GM19324 (cell line): ENCODE data around the gene TRAF3IP1.
"Not testable (repeated sequence)": the region's sequence is repeated elsewhere in the genome, so short reads cannot be mapped to it uniquely, and the experiment has no call there.

Source experiments
- ATAC-seq: cut with Tn5 transposase; IDR thresholded peaks from one replicate; pipeline ENCODE4 v1.9.1; 2021; ENCODE audit warnings: mild to moderate bottlenecking, moderate library complexity; ENCODE audit not compliant: unreplicated experiment, low FRiP score

TRAF3IP1 gene

DNA sequence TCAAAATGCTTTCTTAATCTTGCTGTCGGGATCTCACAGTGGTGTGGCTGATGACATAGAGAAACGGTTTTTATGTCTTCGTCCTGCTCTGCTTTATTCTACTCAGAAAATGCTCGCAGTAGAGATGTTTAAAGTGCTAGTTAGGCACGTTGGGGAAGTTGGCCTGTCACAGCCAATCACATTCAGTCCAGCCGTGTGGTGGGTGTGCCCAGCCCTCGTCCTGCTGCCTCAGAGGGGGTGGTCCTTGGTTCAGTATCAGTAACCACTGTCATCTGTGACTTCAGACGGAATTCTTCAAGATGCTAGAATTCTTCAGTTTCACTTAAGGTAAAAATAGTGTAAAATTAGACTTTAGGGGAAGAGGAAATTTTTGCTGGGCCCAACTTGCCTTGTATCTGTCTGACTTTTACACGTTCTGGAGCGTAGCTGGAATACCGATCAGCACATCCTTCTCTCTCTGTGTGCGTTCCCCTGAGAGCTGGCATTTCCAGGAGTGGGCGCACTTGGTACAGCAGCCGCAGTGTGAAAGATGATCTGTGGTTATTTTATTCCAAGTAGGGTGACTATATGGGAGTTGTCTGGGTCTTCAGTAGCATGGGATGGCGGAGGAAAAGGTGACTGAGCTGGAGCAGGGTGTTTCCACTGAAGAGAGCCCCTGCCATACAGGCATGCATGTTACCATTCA, 18.5 kb downstream of the TRAF3IP1 start:
- ATAC-seq, result no peak

DNA sequence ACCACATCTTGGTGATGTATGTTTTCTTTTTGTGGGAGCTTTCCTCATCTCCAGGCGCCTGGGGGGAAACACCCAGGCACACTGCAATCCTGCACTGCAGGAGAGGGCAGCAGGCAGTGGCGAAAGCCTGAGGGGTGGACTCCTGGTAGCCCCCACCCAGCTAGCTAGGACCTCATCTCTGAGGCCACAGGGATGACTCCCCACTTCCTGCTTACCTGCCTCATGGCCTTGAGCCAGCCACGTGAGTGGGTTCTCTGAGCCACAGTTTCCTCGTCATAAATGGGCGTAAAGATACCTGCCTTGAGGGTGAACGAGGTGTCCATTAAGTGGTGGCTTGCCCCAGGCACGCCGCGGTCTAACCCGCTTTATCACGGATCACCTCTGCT, 19.1 kb downstream of the TRAF3IP1 start:
- no peak for ATAC-seq

DNA sequence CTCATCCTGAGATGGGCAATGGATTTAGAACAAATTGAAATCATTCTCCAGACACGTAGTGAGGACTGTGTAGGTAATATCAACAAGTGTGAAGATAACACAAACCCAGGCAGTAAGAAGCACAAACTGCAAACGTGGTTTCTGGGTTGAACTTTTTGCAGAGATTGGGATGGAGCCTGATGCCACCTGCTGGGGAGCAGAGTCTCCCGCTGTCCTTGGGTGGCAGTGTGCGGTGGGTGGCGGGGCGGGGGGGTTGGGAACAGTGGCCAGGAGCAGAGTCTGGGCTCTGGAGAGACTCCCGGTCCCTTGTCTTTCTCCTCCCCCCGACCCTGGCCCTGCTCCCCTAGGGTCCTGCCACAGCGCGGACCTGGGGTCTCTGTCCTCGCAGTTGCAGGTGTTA, 19.5 kb downstream of the TRAF3IP1 start:
- no peak for ATAC-seq

DNA sequence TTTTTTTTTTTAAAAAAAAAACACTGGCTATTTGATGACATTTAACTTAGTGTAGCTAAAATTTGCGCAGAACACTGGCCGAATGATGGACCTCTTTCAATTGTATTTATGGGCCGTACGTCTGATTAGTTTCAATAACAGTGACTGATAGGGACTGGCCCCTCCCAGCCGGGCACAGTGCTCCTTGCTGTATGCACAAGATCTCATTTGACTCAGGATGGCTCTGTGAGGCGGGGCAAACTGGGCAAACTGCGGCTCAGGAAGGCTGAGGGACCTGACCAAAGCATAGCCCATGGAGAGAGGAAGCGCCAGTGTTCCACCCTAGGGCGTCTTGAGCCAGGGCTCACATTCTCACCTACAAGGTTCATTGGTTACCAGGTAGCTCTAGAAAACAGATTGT, 21.2 kb downstream of the TRAF3IP1 start:
- ATAC-seq, result no peak

DNA sequence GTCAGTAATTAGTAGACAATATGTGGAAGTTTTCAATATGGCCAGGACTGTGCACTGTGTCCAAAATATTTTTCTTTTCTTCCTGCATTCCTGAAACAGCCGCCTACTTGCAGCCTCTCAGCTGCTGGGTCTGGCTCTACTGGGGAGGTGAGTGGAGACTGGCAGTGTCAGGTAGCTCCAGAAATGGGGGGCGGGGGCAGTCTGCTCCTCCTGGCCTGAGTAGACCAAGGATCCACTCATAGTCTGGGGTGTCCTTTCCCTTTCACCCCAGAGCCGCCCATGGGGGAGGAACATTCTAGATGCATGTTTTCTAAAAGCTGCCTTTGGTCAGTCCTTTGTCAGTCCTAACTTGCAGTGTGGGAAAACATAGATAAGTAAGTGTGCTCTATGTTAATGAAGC, 23.7 kb downstream of the TRAF3IP1 start:
- ATAC-seq, result no peak

DNA sequence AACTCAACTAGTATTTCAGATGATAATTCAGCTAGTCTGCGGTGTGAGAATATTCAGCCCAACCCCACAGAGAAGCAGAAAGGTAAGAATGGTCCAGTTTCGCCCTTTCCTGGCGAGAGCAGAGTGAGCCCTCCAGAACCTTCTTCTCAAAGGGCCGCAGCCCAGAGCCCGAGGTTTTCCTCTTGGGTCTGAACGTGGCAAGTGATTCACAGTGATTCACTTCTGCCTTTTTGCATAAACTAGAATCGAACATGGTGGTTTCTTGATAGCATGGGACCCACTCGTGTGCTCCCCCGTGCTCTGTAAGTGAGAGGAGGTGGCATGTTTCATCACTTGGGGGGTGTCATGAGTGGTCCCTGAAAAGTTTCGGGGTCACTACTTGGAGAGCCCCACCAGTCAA, 24.2 kb downstream of the TRAF3IP1 start:
- no peak for ATAC-seq

DNA sequence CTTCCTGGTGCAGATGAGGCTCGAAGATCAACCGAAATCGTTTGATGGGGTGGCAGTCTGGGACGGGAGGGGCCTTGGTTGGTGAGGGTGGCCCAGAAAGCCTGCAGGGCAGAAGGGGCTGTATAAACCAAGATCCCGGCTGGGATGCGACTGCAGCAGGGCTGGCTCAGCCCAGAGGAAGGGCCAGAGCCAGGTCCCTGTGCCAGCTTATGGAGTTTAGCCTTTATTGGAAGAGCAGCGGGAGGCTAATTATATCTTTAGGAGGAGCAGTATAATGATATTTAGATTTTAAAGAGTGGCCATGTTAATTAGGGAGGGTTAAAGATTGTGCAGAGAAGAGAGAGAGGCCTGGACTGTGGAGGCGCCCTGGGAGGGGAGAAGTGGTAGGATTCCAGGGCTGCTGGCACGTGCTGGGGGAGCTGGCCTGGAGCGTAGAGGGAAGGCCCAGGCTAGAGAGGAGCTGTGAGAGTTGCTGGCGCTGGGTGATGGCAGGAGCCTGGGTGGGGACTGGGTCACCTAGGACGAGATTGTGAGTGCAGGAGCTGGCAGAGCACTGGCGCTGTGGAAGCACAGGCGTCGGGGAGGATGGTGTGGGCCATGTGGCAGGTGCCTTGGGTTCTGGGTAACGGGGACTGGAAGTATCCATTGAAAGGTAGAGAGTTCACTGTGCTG, 25.1 kb downstream of the TRAF3IP1 start:
- ATAC-seq, result no peak

DNA sequence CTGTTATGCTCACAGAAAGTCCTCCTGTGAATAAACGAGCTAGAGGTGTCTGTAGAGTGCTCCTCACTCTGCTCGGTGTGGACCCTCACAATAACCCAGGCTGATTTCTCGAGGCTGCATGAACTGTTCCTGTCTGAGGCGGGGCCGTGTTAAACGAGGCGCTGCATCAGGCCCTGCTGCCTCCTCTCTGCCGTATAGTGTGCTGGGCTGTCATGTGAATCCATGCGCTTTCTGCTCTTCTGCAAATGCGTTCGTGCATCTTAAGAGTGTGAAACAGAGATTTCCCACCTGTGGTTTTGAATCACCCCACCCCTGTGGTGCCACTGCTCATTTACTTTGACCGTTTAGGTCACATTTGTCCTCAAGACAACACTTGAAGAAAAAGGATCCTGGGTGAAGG, 26.2 kb downstream of the TRAF3IP1 start:
- no peak for ATAC-seq

DNA sequence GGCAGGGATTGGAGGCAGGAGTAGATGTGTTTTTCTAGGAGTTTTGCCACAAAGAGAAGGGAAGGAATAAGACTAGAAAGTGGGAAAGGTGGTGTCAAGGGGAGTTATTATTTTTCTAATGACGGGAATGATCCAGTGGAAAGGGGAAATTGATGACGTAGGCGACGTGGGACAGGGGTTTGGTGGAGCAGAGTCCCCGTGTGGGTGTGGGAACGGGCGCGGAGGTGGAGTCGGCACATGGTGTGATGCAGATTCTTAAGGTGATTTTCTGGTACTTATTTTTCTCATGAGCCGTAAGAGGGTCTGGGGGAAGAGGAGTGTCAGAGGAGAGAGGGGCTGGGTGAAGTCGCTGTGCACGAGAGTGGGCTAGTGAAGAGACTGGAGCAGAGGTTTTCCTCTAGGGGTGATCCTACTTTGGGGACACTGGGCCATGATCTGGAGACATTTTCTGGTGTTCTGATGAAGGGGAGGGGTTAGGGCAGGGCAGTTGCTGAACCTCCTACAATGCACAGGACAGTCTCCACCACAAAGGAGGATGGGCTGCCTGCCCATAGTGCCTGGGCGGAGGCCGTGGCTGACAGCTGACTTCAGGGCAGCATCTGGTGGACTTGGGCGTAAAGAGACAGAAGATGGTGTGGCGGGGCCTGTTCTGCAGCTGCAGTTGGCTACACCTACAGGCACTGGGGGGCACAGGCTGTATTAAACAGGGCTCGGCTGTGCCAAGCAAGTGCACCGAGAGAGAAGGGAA, 30.0 kb downstream of the TRAF3IP1 start:
- no peak for ATAC-seq

DNA sequence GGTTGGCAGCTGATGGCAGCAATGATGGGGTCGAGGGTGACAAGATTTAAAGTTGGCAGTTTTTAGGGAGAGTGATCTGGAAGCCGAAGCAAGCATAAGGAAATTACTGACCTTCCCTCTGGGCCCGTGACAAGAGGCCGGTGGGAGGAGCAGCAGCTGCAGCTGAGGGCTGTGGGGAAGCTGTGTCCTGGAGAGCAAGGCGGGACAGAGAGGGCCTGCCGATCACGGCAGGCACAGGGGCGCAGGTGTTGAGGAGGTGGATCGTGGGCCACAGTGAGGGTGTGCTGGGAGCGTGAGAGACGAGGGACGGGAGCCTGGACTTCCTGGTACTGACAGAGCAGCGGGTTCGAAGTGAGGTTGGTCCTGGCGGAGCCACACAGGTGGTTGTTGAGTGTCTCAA, 31.0 kb downstream of the TRAF3IP1 start:
- ATAC-seq, result no peak

DNA sequence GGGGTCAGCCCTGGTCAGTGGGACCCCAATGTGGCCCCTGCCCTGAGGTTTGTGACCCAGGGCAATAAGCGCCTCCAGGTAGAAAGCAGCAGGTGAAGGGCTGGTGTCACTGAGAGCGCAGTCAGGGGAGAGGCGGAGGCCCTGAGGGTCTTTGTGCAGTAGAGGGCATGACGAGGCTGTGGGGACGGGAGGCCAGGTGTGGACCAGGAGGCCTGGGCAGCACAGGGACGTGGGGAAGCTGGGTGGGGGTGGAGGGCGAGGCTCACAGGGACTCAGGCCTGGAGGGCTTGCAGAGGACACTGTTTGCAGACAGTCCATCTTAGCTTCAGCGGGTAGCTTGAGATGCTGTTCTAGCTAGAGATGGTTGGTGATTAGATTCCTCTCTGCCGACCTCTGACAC, 32.0 kb downstream of the TRAF3IP1 start:
- ATAC-seq, result no peak

DNA sequence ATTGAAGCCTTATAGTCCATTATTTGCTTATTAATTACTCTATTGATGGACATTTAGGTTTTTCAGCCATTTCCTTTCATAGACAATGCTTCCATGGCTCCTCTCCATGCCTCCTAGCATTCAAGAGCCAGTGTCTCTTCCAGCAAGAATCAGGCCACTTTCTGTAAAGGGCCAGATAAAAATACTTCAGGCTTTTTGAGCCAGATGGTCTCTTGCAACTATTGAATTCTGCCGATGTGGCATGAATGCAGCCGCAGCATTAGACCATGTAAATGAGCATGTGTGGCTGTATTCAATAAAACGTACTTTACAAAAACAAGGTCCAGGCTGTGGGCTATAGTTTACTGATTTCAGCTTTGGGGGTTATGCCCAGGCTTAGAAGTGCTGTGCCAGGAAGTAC, 38.5 kb downstream of the TRAF3IP1 start:
- no peak for ATAC-seq

DNA sequence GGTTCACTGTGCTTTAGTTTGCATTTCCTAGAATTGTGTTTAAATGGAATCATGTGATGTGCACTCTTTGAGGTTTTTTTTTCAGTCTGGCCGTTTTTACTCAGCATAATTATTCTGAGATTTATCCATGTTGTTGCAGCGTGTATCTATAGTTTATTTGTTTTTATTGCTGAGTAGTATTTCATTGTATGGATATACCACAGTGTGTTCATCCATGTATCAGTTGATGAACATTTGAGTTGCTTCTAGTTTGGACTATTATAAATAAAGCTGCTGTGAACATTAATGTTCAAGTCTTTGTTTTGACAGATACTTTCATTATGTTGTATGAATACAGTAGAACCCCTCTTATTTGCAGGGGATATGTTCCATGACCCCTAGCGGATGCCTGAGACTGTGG, 39.1 kb downstream of the TRAF3IP1 start:
- ATAC-seq, result no peak

DNA sequence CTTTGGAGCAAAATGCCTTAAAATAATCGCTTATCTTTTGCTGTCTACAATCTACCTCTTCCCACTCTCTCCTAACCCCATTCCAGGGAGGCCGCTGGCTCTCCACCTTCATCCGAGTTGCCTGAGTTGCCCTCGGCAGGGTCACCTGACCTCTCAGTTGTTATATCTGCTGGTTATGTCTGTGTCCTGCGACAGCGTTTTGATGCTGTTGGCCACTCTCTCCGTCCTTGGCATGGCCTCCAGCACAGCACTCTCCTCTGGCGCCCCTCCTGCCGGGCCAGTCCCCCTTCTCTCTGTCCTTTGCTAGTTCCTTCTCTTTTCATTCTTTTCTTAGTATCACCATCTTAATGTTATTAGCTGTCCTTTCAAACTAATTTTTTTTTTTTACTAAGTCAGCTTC, 41.6 kb downstream of the TRAF3IP1 start:
- ATAC-seq, result no peak

DNA sequence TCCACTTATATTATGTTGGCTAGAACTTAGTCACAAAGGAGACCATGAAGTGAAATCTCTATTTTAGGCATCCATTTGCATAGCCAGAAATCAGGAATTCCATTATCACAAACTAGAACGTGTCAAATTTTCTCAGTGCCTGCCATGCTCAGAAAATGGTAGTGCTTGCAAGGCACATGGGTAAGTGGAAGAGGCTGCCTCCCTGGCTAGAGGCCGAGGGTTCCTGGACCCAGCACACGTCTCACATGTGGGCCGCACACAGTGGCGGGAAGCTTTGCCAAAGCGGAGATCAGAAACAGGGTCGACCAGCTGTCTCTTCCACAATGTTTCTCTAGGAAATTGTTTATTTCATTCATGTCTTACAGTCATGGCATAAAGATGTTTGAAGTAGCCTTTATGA, 42.3 kb downstream of the TRAF3IP1 start:
- ATAC-seq, result no peak

DNA sequence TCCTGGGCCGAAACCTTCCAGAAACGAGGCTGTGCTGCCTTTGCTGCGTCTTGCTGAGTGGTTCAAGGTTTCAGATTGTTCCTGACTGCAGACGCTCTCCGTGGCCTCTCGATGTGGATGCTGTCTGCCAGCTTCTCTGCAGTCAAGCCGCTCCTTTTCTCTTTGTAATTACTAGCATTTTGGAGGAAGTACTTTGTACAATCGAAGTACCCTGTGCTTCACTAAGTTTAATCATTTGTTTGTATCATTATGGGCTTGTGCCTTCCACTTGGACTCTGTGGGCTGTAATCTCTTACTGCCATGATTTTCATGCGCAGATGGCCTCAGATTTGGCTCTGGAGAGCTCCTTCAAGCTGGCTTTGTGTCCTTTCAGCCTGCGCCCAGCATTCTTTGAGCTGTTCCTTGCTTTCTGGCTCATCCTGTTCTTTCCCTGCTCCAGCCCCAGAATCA, 49.3 kb downstream of the TRAF3IP1 start:
- ATAC-seq, result no peak

DNA sequence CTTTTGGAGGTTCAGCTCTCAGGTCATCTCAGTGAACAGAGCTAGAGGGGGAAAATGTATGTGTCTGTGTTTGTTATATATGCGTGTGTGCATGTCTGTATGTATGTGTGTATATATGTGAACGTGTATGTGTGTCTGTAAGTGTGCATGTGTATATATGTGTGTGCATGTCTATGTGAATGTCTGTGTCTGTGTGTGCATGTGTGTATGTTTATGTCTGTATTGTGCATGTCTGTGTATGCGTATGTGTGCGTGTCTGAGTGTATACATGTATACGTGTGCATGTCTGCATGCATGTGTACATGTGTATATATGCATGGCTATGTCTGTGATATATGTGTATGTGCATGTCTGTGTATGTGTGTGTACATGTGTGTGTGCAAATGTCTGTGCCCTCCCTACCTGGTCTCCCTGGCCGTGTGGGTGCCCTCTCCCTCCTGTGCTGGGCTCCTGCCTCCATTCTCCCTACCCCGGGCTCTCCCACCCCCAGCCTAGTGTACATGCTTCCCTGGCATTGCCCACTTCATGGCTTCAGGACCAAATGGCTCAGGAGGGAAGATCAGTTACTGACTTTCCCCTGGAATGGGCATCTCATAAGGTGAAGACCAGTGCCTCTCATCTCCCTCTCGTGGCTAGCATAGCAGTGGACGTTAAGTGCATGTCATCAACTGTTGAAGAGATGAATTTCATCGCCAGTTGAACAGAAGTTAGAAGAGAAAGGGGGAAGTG, 49.9 kb downstream of the TRAF3IP1 start:
- no peak for ATAC-seq

DNA sequence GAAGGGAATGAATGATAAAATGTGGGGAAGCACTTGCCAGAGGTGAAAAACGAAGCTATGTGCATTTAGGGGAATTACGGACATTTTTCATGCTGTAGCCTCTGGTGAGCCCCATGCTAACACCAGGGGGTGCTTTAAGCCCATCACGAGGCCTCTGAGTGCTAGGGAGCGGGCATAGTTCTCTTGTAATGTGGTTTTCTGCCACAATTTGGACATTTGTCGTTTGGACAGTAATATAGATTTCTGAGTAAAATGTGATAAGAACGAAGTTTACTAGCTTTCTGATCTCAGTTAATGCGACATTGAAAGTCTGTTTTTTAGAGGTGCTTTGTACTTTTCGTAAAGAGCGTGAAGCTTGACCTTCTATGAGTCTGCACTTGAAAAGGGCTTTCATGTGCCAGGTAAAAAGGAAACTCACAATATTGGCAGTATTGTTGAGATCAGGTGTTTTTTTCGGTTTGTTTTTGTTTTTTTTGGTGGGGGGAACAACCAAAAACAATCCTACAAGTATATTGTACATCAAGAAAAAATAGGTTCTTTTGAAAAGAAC, 50.6 kb downstream of the TRAF3IP1 start:
- ATAC-seq, result no peak

DNA sequence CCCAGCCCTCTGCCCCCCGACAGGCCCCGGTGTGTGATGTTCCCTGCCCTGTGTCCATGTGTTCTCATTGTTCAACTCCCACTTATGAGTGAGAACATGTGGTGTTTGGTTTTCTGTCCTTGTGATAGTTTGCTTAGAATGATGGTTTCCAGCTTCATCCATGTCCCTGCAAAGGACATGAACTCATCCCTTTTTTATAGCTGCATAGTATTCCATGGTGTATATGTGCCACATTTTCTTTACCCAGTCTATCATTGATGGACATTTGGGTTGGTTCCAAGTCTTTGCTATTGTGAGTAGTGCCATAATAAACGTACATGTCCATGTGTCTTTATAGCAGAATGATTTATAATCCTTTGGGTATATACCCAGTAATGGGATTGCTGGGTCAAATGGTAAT, 52.0 kb downstream of the TRAF3IP1 start:
- ATAC-seq, result not testable (repeated sequence)

DNA sequence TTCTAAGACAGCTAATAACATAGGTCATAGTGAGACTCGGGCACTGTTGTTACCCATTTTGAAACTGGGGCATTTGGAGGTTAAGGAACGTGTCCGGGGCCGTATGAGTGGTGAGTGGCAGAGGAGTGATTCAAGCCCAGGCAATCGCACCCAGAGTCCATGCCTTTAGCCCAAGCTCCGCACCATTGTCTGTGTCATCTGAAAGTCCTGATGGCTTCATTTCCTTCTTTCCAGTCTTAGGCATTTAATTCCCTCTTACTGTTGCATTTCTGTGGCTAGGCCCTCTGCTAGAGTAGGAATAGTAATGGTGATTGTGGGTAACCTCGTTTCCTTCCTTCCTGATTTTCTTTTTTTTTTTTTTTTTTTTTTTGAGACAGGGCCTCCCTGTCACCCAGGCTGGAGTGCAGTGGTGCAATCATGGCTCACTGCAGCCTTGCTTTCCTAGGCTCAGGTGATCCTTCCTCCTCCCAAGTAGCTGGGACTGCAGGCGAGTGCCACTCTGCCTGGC, 56.6 kb downstream of the TRAF3IP1 start:
- no peak for ATAC-seq
